ENCODE results near the gene SLC16A8.

The SLC16A8 gene

GRCh38 chr22:38075105-38075825 is 8.7 kb downstream of the SLC16A8 start:
- DNase-seq = no peak
- Histone ChIP-seq H3K9ac (ENCODE audit: low read length) (no peak overlapping the region), H3K4me3 (ENCODE audit: low read length) (no peak overlapping the region), H3K4ac (ENCODE audit: low read depth, low read length) (no peak overlapping the region), H3K36me3 (ENCODE audit: control insufficient read depth, insufficient read depth, low read length) (no peaks in the 10 kb centered on the region), H2AK5ac (ENCODE audit: low read length) (no peak overlapping the region), H3K4me1 (ENCODE audit: control insufficient read depth, low read depth, low read length) (no peaks in the 10 kb centered on the region), H3K56ac (ENCODE audit: low read length) (no peak overlapping the region), H3K18ac (ENCODE audit: low read length) (no peak overlapping the region), H4K5ac (ENCODE audit: low read length) (no peak overlapping the region), H3K23ac (ENCODE audit: low read length) (no peak overlapping the region), H3K79me2 (ENCODE audit: control insufficient read depth, insufficient read depth, low read length) (no peaks in the 10 kb centered on the region), H3K27ac (ENCODE audit: low read depth, low read length) (no peak overlapping the region), H3K27me3 (ENCODE audit: insufficient read depth, low read length, poor library complexity) (no peaks in the 10 kb centered on the region), H3K79me1 (ENCODE audit: low read length) (no peaks in the 10 kb centered on the region), H2BK5ac (ENCODE audit: low read length) (no peak overlapping the region), H2BK120ac (ENCODE audit: low read depth, low read length) (no peak overlapping the region), H3K4me2 (ENCODE audit: low read length) (no peak overlapping the region), H4K8ac (ENCODE audit: low read depth, low read length) (no peak overlapping the region), H2BK15ac (replicated peaks; ENCODE audit: low read depth) (no peak overlapping the region)
- whole genome bisulfite sequencing (ENCODE audit: extremely low coverage, insufficient coverage, low lambda C conversion rate) = no CpG with 5 or more reads among the region's 32 CpGs

- H3K4me1 ChIP-seq (ENCODE audit: control insufficient read depth, low read depth, low read length) = no peaks in the 10 kb centered on the region
- H2BK15ac ChIP-seq (replicated peaks; ENCODE audit: low read depth) = no peak overlapping the region
- no peak overlapping the region for H3K56ac ChIP-seq (ENCODE audit: low read length)
- H3K36me3 ChIP-seq (ENCODE audit: control insufficient read depth, insufficient read depth, low read length) = no peaks in the 10 kb centered on the region
- H3K4me2 ChIP-seq (ENCODE audit: low read length) = no peak overlapping the region
- WGBS (ENCODE audit: extremely low coverage, insufficient coverage, low lambda C conversion rate) = no CpG with 5 or more reads among the region's 47 CpGs
- no peak overlapping the region for H4K8ac ChIP-seq (ENCODE audit: low read depth, low read length)
- no peak overlapping the region for H3K4ac ChIP-seq (ENCODE audit: low read depth, low read length)
- no peak overlapping the region for H2AK5ac ChIP-seq (ENCODE audit: low read length)
- no peaks in the 10 kb centered on the region for H3K27me3 ChIP-seq (ENCODE audit: insufficient read depth, low read length, poor library complexity)
- H3K4me3 ChIP-seq (ENCODE audit: low read length) = no peak overlapping the region
- H2BK5ac ChIP-seq (ENCODE audit: low read length) = no peak overlapping the region
- no peak overlapping the region for H4K5ac ChIP-seq (ENCODE audit: low read length)
- H3K27ac ChIP-seq (ENCODE audit: low read depth, low read length) = no peak overlapping the region
- no peaks in the 10 kb centered on the region for H3K79me2 ChIP-seq (ENCODE audit: control insufficient read depth, insufficient read depth, low read length)
- no peak overlapping the region for H3K9ac ChIP-seq (ENCODE audit: low read length)
- no peaks in the 10 kb centered on the region for H3K79me1 ChIP-seq (ENCODE audit: low read length)
- DNase-seq = peak; percentile 71
- no peak overlapping the region for H3K18ac ChIP-seq (ENCODE audit: low read length)
- no peak overlapping the region for H3K23ac ChIP-seq (ENCODE audit: low read length)
- H2BK120ac ChIP-seq (ENCODE audit: low read depth, low read length) = no peak overlapping the region
Observed at GRCh38 chr22:38074181-38075104, 9.5 kb downstream of the SLC16A8 start.

GRCh38 chr22:38073150-38074130 is 10.5 kb downstream of the SLC16A8 start:
- Histone ChIP-seq H4K5ac (ENCODE audit: low read length) (no peak overlapping the region), H3K79me2 (ENCODE audit: control insufficient read depth, insufficient read depth, low read length) (no peaks in the 10 kb centered on the region), H3K56ac (ENCODE audit: low read length) (no peak overlapping the region), H3K4me3 (ENCODE audit: low read length) (no peak overlapping the region), H2BK15ac (replicated peaks; ENCODE audit: low read depth) (no peak overlapping the region), H3K4me1 (ENCODE audit: control insufficient read depth, low read depth, low read length) (no peaks in the 10 kb centered on the region), H3K18ac (ENCODE audit: low read length) (no peak overlapping the region), H4K8ac (ENCODE audit: low read depth, low read length) (no peak overlapping the region), H3K27ac (ENCODE audit: low read depth, low read length) (no peak overlapping the region), H2AK5ac (ENCODE audit: low read length) (no peak overlapping the region), H2BK120ac (ENCODE audit: low read depth, low read length) (no peak overlapping the region), H3K9ac (ENCODE audit: low read length) (no peak overlapping the region), H3K27me3 (ENCODE audit: insufficient read depth, low read length, poor library complexity) (no peaks in the 10 kb centered on the region), H3K4me2 (ENCODE audit: low read length) (no peak overlapping the region), H3K79me1 (ENCODE audit: low read length) (no peaks in the 10 kb centered on the region), H3K23ac (ENCODE audit: low read length) (no peak overlapping the region), H3K4ac (ENCODE audit: low read depth, low read length) (no peak overlapping the region), H3K36me3 (ENCODE audit: control insufficient read depth, insufficient read depth, low read length) (no peaks in the 10 kb centered on the region), H2BK5ac (ENCODE audit: low read length) (no peak overlapping the region)
- no CpG with 5 or more reads among the region's 28 CpGs for WGBS (ENCODE audit: extremely low coverage, insufficient coverage, low lambda C conversion rate)
- no peak for DNase-seq

- Histone ChIP-seq H3K4ac (ENCODE audit: low read depth, low read length) (no peak overlapping the region), H2BK5ac (ENCODE audit: low read length) (no peak overlapping the region), H2BK120ac (ENCODE audit: low read depth, low read length) (no peak overlapping the region), H3K4me2 (ENCODE audit: low read length) (no peak overlapping the region), H3K79me2 (ENCODE audit: control insufficient read depth, insufficient read depth, low read length) (no peaks in the 10 kb centered on the region), H3K36me3 (ENCODE audit: control insufficient read depth, insufficient read depth, low read length) (no peaks in the 10 kb centered on the region), H4K5ac (ENCODE audit: low read length) (no peak overlapping the region), H2AK5ac (ENCODE audit: low read length) (no peak overlapping the region), H3K9ac (ENCODE audit: low read length) (no peak overlapping the region), H3K27ac (ENCODE audit: low read depth, low read length) (no peak overlapping the region), H3K56ac (ENCODE audit: low read length) (no peak overlapping the region), H3K79me1 (ENCODE audit: low read length) (no peaks in the 10 kb centered on the region), H3K18ac (ENCODE audit: low read length) (no peak overlapping the region), H4K8ac (ENCODE audit: low read depth, low read length) (no peak overlapping the region), H2BK15ac (replicated peaks; ENCODE audit: low read depth) (no peak overlapping the region), H3K23ac (ENCODE audit: low read length) (no peak overlapping the region), H3K27me3 (ENCODE audit: insufficient read depth, low read length, poor library complexity) (no peaks in the 10 kb centered on the region), H3K4me3 (ENCODE audit: low read length) (no peak overlapping the region), H3K4me1 (ENCODE audit: control insufficient read depth, low read depth, low read length) (no peaks in the 10 kb centered on the region)
- no CpG with 5 or more reads among the region's 25 CpGs for WGBS (ENCODE audit: extremely low coverage, insufficient coverage, low lambda C conversion rate)
- no peak for DNase-seq
Observed at GRCh38 chr22:38072322-38073149, 11.4 kb downstream of the SLC16A8 start.

All from mesendoderm (in vitro differentiated cells).